CD4-positive, CD25-positive, alpha-beta regulatory T cell (primary cell): Measurements from ENCODE around the gene SSTR5. TPM values are rescaled to one million over a fixed set of nuclear protein-coding genes. Genes with fewer than 3 reads are reported as not detected.

Source experiments
- ATAC-seq, 2 donors: fragments of 150-1000 bp; cut with Tn5 transposase; one replicate each; pipeline ENCODE4 v1.10.0; 2021; ENCODE audit warnings: low read depth in 2 of 2, moderate number of reproducible peaks in 2 of 2, moderate library complexity in 1 of 2
- DNase-seq, 3 donors: peaks; one replicate each; pipeline versions ENCODE4 v3.0.0 to v3.0.0-alpha.2; 2012 to 2022; ENCODE audit warnings: mixed read lengths in 1 of 3
- H3K27ac ChIP-seq: one replicate; pipeline ENCODE4 v1.7.0; 2013; ENCODE audit warnings: mild to moderate bottlenecking, low read length; ENCODE audit not compliant: insufficient read depth, poor library complexity, severe bottlenecking
- H3K27me3 ChIP-seq: one replicate; pipeline ENCODE4 v1.7.0; 2013; ENCODE audit warnings: low read length; ENCODE audit not compliant: control insufficient read depth, insufficient read depth
- H3K36me3 ChIP-seq: one replicate; pipeline ENCODE4 v1.7.0; 2013; ENCODE audit warnings: mild to moderate bottlenecking, low read length, moderate library complexity; ENCODE audit not compliant: control insufficient read depth, insufficient read depth
- H3K4me1 ChIP-seq: 2 replicates; pipeline ENCODE4 v1.7.0; 2013; ENCODE audit warnings: mild to moderate bottlenecking, low read length; ENCODE audit not compliant: insufficient read depth, control insufficient read depth, poor library complexity, severe bottlenecking
- H3K4me3 ChIP-seq: one replicate; pipeline ENCODE4 v1.7.0; 2013; ENCODE audit warnings: low read depth, mild to moderate bottlenecking, low read length, moderate library complexity
- H3K9me3 ChIP-seq, 2 experiments: 1 replicate in 1 of 2; 2 replicates in 1 of 2; pipeline ENCODE4 v1.7.0; 2013; ENCODE audit warnings: low read length in 2 of 2, mild to moderate bottlenecking in 1 of 2, moderate library complexity in 1 of 2; ENCODE audit not compliant: control insufficient read depth in 2 of 2
- H3K27ac Mint-ChIP-seq, 3 donors: one replicate each; pipeline ENCODE4 v1.8.0; 2020 to 2022; ENCODE audit warnings: mild to moderate bottlenecking in 3 of 3, mixed read lengths in 3 of 3, moderate library complexity in 2 of 3
- H3K27me3 Mint-ChIP-seq: one replicate; pipeline ENCODE4 v1.8.0; 2022; ENCODE audit warnings: mild to moderate bottlenecking, mixed read lengths
- H3K36me3 Mint-ChIP-seq: one replicate; pipeline ENCODE4 v1.8.0; 2020; ENCODE audit warnings: mixed read lengths
- H3K4me1 Mint-ChIP-seq, 4 donors: one replicate each; pipeline ENCODE4 v1.8.0; 2020 to 2022; ENCODE audit warnings: mixed read lengths in 4 of 4, mild to moderate bottlenecking in 1 of 4
- H3K4me3 Mint-ChIP-seq, 4 donors: one replicate each; pipeline ENCODE4 v1.8.0; 2020 to 2022; ENCODE audit warnings: mild to moderate bottlenecking in 4 of 4, mixed read lengths in 4 of 4, moderate library complexity in 3 of 4
- H3K9me3 Mint-ChIP-seq, 7 donors: one replicate each; pipeline ENCODE4 v1.8.0; 2020 to 2022; ENCODE audit warnings: mixed read lengths in 7 of 7, mild to moderate bottlenecking in 3 of 7, moderate library complexity in 2 of 7
- polyA plus RNA-seq, 4 donors: library from polyadenylated mRNA; unstranded; fragments of 300-500 nt; fragmentation: Illumina TruSeq; gene quantifications; one replicate each; pipeline ENCODE4 v1.2.3, GENCODE V29; 2021
- total RNA-seq: library from RNA; stranded (reverse); gene quantifications from one replicate; pipeline ENCODE4 v1.2.3, GENCODE V29; 2022

SSTR5 gene
- total and polyA plus RNA-seq, 5 donors from 2014 or later: not detected

- Mint-ChIP-seq H3K4me3 (no peak overlapping the region), H3K27me3 (peaks cover 10% of the 10 kb centered on the region), H3K9me3 (peaks cover 0 to 5% (median 0%) of the 10 kb centered on the region in 7 donors), H3K36me3 (no peaks in the 10 kb centered on the region), H3K27ac (no peak overlapping the region), H3K4me1 (no peaks in the 10 kb centered on the region)
- Histone ChIP-seq H3K9me3 (peaks cover 0 to 7% of the 10 kb centered on the region in 2 experiments), H3K27me3 (no peaks in the 10 kb centered on the region), H3K4me1 (no peaks in the 10 kb centered on the region), H3K27ac (no peak overlapping the region), H3K36me3 (no peaks in the 10 kb centered on the region), H3K4me3 (no peak overlapping the region)
- DNase-seq (no peak), ATAC-seq (no peak)
Observed at GRCh38 chr16:1079341-1079740, 6.8 kb downstream of the SSTR5 start.

GRCh38 chr16:1079786-1080525 is 7.4 kb downstream of the SSTR5 start:
- Histone ChIP-seq H3K9me3 (peaks cover under 1 to 13% of the 10 kb centered on the region in 2 experiments), H3K36me3 (no peaks in the 10 kb centered on the region), H3K27me3 (no peaks in the 10 kb centered on the region), H3K27ac (no peak overlapping the region), H3K4me1 (no peaks in the 10 kb centered on the region), H3K4me3 (no peak overlapping the region)
- Mint-ChIP-seq H3K9me3 (peaks cover 0 to 7% (median 1%) of the 10 kb centered on the region in 7 donors), H3K36me3 (no peaks in the 10 kb centered on the region), H3K4me3 (no peak overlapping the region), H3K4me1 (no peaks in the 10 kb centered on the region), H3K27me3 (peaks cover 11% of the 10 kb centered on the region), H3K27ac (no peak overlapping the region)
- no peak for ATAC-seq
- DNase-seq: no peak

- H3K27ac Mint-ChIP-seq: no peak overlapping the region
- Histone ChIP-seq H3K27ac (no peak overlapping the region), H3K4me3 (no peak overlapping the region), H3K36me3 (no peaks in the 10 kb centered on the region), H3K4me1 (no peaks in the 10 kb centered on the region), H3K27me3 (no peaks in the 10 kb centered on the region), H3K9me3 (peaks cover 6 to 17% of the 10 kb centered on the region in 2 experiments)
- no peak overlapping the region for H3K4me3 Mint-ChIP-seq
- peaks cover 2 to 16% (median 4%) of the 10 kb centered on the region in 7 donors for H3K9me3 Mint-ChIP-seq
- ATAC-seq (no peak), DNase-seq (no peak)
- no peaks in the 10 kb centered on the region for H3K36me3 Mint-ChIP-seq
- H3K27me3 Mint-ChIP-seq: peaks cover 16% of the 10 kb centered on the region
- no peaks in the 10 kb centered on the region for H3K4me1 Mint-ChIP-seq
Observed at GRCh38 chr16:1080801-1081733, 8.5 kb downstream of the SSTR5 start.

- no peaks in the 10 kb centered on the region for H3K27me3 ChIP-seq
- no peak overlapping the region for H3K4me3 ChIP-seq
- H3K4me1 ChIP-seq: no peaks in the 10 kb centered on the region
- no peaks in the 10 kb centered on the region for H3K36me3 Mint-ChIP-seq
- peaks cover 6 to 17% of the 10 kb centered on the region in 2 experiments for H3K9me3 ChIP-seq
- no peak overlapping the region for H3K4me3 Mint-ChIP-seq
- H3K36me3 ChIP-seq: no peaks in the 10 kb centered on the region
- H3K27ac Mint-ChIP-seq: no peak overlapping the region
- H3K27me3 Mint-ChIP-seq: peaks cover 16% of the 10 kb centered on the region
- no peak overlapping the region for H3K27ac ChIP-seq
- ATAC-seq (no peak), DNase-seq (no peak)
- H3K4me1 Mint-ChIP-seq: no peaks in the 10 kb centered on the region
- H3K9me3 Mint-ChIP-seq: peaks cover 2 to 16% (median 4%) of the 10 kb centered on the region in 7 donors
Observed at GRCh38 chr16:1081734-1082265, 9.3 kb downstream of the SSTR5 start.

GRCh38 chr16:1082266-1082951 is 9.9 kb downstream of the SSTR5 start:
- Mint-ChIP-seq H3K36me3 (no peaks in the 10 kb centered on the region), H3K4me1 (no peaks in the 10 kb centered on the region), H3K9me3 (peaks cover 2 to 16% (median 4%) of the 10 kb centered on the region in 7 donors), H3K27me3 (peaks cover 15% of the 10 kb centered on the region), H3K27ac (no peak overlapping the region), H3K4me3 (no peak overlapping the region)
- H3K9me3 ChIP-seq: peaks cover 6 to 17% of the 10 kb centered on the region in 2 experiments
- no peaks in the 10 kb centered on the region for H3K27me3 ChIP-seq
- H3K4me1 ChIP-seq: no peaks in the 10 kb centered on the region
- DNase-seq (no peak), ATAC-seq (no peak)
- H3K27ac ChIP-seq: no peak overlapping the region
- H3K4me3 ChIP-seq: no peak overlapping the region
- no peaks in the 10 kb centered on the region for H3K36me3 ChIP-seq

- Histone ChIP-seq H3K27me3 (no peaks in the 10 kb centered on the region), H3K4me3 (no peak overlapping the region), H3K9me3 (peaks cover 6 to 17% of the 10 kb centered on the region in 2 experiments), H3K36me3 (no peaks in the 10 kb centered on the region), H3K4me1 (no peaks in the 10 kb centered on the region), H3K27ac (no peak overlapping the region)
- H3K36me3 Mint-ChIP-seq: no peaks in the 10 kb centered on the region
- no peaks in the 10 kb centered on the region for H3K4me1 Mint-ChIP-seq
- no peak for ATAC-seq
- H3K27ac Mint-ChIP-seq: no peak overlapping the region
- no peak for DNase-seq
- peaks cover 18% of the 10 kb centered on the region for H3K27me3 Mint-ChIP-seq
- peaks cover 2 to 16% (median 4%) of the 10 kb centered on the region in 7 donors for H3K9me3 Mint-ChIP-seq
- no peak overlapping the region for H3K4me3 Mint-ChIP-seq
Observed at GRCh38 chr16:1082952-1083675, 10.6 kb downstream of the SSTR5 start.

GRCh38 chr16:1084971-1085370 is 12.4 kb downstream of the SSTR5 start:
- Mint-ChIP-seq H3K4me3 (no peak overlapping the region), H3K27ac (no peak overlapping the region), H3K4me1 (no peaks in the 10 kb centered on the region), H3K9me3 (peaks cover 2 to 16% (median 4%) of the 10 kb centered on the region in 7 donors), H3K36me3 (no peaks in the 10 kb centered on the region), H3K27me3 (peaks cover 18% of the 10 kb centered on the region)
- H3K4me1 ChIP-seq: no peaks in the 10 kb centered on the region
- peaks cover 6 to 17% of the 10 kb centered on the region in 2 experiments for H3K9me3 ChIP-seq
- no peak for DNase-seq
- no peaks in the 10 kb centered on the region for H3K27me3 ChIP-seq
- no peak for ATAC-seq
- no peak overlapping the region for H3K27ac ChIP-seq
- no peak overlapping the region for H3K4me3 ChIP-seq
- no peaks in the 10 kb centered on the region for H3K36me3 ChIP-seq
